CD14-positive monocyte (primary cell): Measurements from ENCODE around the gene POLR3G. TPM values are rescaled to one million over a fixed set of nuclear protein-coding genes. Genes with fewer than 3 reads are reported as not detected.

Experiments
- DNase-seq, 3 donors: peaks; one replicate each; pipeline ENCODE4 v3.0.0-alpha.2; 2011 to 2022
- H2AFZ ChIP-seq: 2 replicates; pipeline ENCODE4 v1.6.0; 2012; ENCODE audit warnings: mild to moderate bottlenecking, low read depth, low read length, inconsistent platforms; ENCODE audit not compliant: insufficient read depth, poor library complexity, severe bottlenecking
- H3K27ac ChIP-seq, 2 donors: 1 replicate in 1 of 2; 2 replicates in 1 of 2; pipeline ENCODE4 v1.5.1; 2012 to 2013; ENCODE audit warnings: low read length in 2 of 2, control low read depth in 1 of 2, inconsistent platforms in 1 of 2, low read depth in 1 of 2, mild to moderate bottlenecking in 1 of 2
- H3K27me3 ChIP-seq, 2 donors: one replicate each; pipeline versions ENCODE4 v1.6.0 to v1.6.1; 2011 to 2013; ENCODE audit warnings: low read length in 2 of 2; ENCODE audit not compliant: control insufficient read depth in 2 of 2, insufficient read depth in 2 of 2
- H3K36me3 ChIP-seq, 2 donors: replicated peaks in 1 of 2; 1 replicate in 1 of 2; 2 replicates in 1 of 2; pipeline versions ENCODE4 v1.5.1 to v1.6.1; 2012 to 2013; ENCODE audit warnings: low read length in 2 of 2, control low read depth in 1 of 2, inconsistent platforms in 1 of 2, mild to moderate bottlenecking in 1 of 2; ENCODE audit not compliant: insufficient read depth in 2 of 2, control insufficient read depth in 1 of 2
- H3K4me1 ChIP-seq, 2 donors: 1 replicate in 1 of 2; 2 replicates in 1 of 2; pipeline versions ENCODE4 v1.5.1 to v1.6.1; 2012 to 2013; ENCODE audit warnings: low read length in 2 of 2, control low read depth in 1 of 2, inconsistent platforms in 1 of 2, mild to moderate bottlenecking in 1 of 2, moderate library complexity in 1 of 2; ENCODE audit not compliant: insufficient read depth in 2 of 2, control insufficient read depth in 1 of 2
- H3K4me2 ChIP-seq: replicated peaks from 2 replicates; pipeline ENCODE3; 2012; ENCODE audit warnings: low read length, moderate library complexity, mild to moderate bottlenecking; ENCODE audit not compliant: poor library complexity, severe bottlenecking; ENCODE audit errors: extremely low read depth
- H3K4me3 ChIP-seq, 3 experiments: fragments of 200-600 bp in 1 of 3; sonication (generic) in 1 of 3; replicated peaks in 1 of 3; 1 replicate in 2 of 3; 2 replicates in 1 of 3; pipeline ENCODE4 v1.5.1; 2011 to 2013; ENCODE audit warnings: low read length in 3 of 3, mild to moderate bottlenecking in 3 of 3, control low read depth in 2 of 3, low read depth in 2 of 3, inconsistent platforms in 1 of 3, moderate library complexity in 1 of 3
- H3K79me2 ChIP-seq: 2 replicates; pipeline ENCODE4 v1.6.0; 2012; ENCODE audit warnings: mild to moderate bottlenecking, control low read depth, inconsistent platforms, low read length, moderate library complexity; ENCODE audit not compliant: insufficient read depth
- H3K9ac ChIP-seq: 2 replicates; pipeline ENCODE4 v1.6.0; 2017; ENCODE audit warnings: low read length, mild to moderate bottlenecking; ENCODE audit not compliant: insufficient read depth, poor library complexity, severe bottlenecking
- H3K9me3 ChIP-seq, 2 donors: replicated peaks in 1 of 2; 1 replicate in 1 of 2; 2 replicates in 1 of 2; pipeline versions ENCODE4 v1.5.1 to v1.6.1; 2012 to 2013; ENCODE audit warnings: low read length in 2 of 2, control low read depth in 1 of 2; ENCODE audit not compliant: control insufficient read depth in 1 of 2, insufficient read depth in 1 of 2
- H4K20me1 ChIP-seq: 2 replicates; pipeline ENCODE4 v1.6.0; 2012; ENCODE audit warnings: mild to moderate bottlenecking, low read length, control low read depth, moderate library complexity; ENCODE audit not compliant: insufficient read depth
- H3K27ac Mint-ChIP-seq, 7 donors: one replicate each; pipeline ENCODE4 v1.8.0; 2020; ENCODE audit warnings: mild to moderate bottlenecking in 7 of 7, mixed read lengths in 7 of 7, moderate library complexity in 6 of 7, inconsistent platforms in 2 of 7
- H3K27me3 Mint-ChIP-seq, 3 donors: one replicate each; pipeline ENCODE4 v1.8.0; 2021 to 2022; ENCODE audit warnings: low read depth in 3 of 3, mild to moderate bottlenecking in 3 of 3, mixed read lengths in 3 of 3, moderate library complexity in 3 of 3, inconsistent platforms in 1 of 3
- H3K36me3 Mint-ChIP-seq, 2 donors: one replicate each; pipeline ENCODE4 v1.8.0; 2020; ENCODE audit warnings: mixed read lengths in 2 of 2, inconsistent platforms in 1 of 2, mild to moderate bottlenecking in 1 of 2
- H3K4me1 Mint-ChIP-seq: one replicate; pipeline ENCODE4 v1.8.0; 2020; ENCODE audit warnings: mild to moderate bottlenecking, mixed read lengths
- H3K4me3 Mint-ChIP-seq, 2 donors: one replicate each; pipeline ENCODE4 v1.8.0; 2020; ENCODE audit warnings: mild to moderate bottlenecking in 2 of 2, mixed read lengths in 2 of 2, moderate library complexity in 1 of 2
- H3K9me3 Mint-ChIP-seq, 7 donors: one replicate each; pipeline ENCODE4 v1.8.0; 2020 to 2022; ENCODE audit warnings: mixed read lengths in 7 of 7, mild to moderate bottlenecking in 6 of 7, moderate library complexity in 6 of 7, inconsistent platforms in 2 of 7
- WGBS: methylation state at CpG from one replicate; pipeline ENCODE4 v1.1.5; 2013; ENCODE audit warnings: missing lambda C conversion rate; ENCODE audit not compliant: insufficient coverage; 5-methylcytosine and 5-hydroxymethylcytosine counted together
- intact Hi-C, 2 donors: fragments of 100-400 bp; cut with micrococcal nuclease; formaldehyde crosslinking; loops; one replicate each; pipeline versions ENCODE4 v1.15.0 to v1.15.1; 2023
- polyA plus RNA-seq, 3 donors: library from polyadenylated mRNA; depleted of rRNA in 1 of 3; unstranded in 2 of 3; stranded (reverse) in 1 of 3; fragments of 300-500 nt in 2 of 3; fragments of >200 nt in 1 of 3; fragmentation: Illumina TruSeq in 2 of 3; gene quantifications; 1 replicate in 2 of 3; 2 replicates in 1 of 3; pipeline ENCODE4 v1.2.3, GENCODE V29; 2012 to 2021
- TF ChIP-seq, protein P1 (sequence below): fragments of 200-600 bp; IDR thresholded peaks from one replicate; pipeline ENCODE4 v1.8.0; 2022; ENCODE audit warnings: antibody characterized with exemption, mild to moderate bottlenecking

The POLR3G gene
- polyA plus RNA-seq, 3 donors, result 0.07 to 0.36 (median 0.13) TPM

DNA sequence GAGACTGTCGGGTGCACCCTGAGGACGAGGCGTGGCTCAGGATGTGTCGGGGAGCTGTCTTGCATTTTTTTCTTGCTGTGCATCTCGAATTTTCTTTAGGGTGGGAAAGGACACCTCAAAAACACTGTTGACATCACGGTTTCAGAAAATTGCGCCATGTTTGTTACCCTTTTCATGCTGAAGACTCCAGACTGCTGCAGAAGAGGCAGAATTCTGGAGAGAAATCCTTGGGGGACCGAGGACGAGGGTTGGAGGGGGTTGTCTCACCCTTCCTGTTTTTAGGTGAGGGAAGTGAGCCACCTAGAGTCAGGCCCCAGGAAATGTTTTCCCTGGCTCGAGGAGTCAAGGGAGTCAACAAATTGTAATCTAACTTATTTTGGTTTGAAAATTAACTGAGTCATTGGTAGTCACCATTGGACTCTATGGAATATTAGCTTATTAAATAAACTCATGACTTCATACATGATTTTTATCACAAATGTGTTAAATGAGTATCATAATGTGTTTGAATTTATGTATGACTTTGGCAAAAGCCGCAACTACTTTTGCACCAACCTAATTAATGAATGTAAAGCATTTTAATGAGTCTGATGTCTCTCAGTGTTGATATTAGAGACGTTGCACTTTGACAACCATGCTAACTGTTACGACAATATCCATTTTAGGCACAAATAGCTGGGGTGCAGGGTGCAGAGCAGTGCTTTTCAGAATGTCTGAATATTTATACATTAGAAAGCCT is 55.4 kb downstream of the POLR3G start:
- H4K20me1 ChIP-seq, result no peaks in the 10 kb centered on the region
- Mint-ChIP-seq H3K36me3 (peaks cover 4 to 10% of the 10 kb centered on the region in 2 donors), H3K27me3 (peaks cover 0 to 3% (median 2%) of the 10 kb centered on the region in 3 donors), H3K27ac (peak overlapping the region; percentile 92 to 99 (median 98)), H3K4me3 (peak overlapping the region; percentile 98 to 99), H3K9me3 (no peaks in the 10 kb centered on the region), H3K4me1 (peaks cover 26% of the 10 kb centered on the region)
- peaks cover under 1 to 4% of the 10 kb centered on the region in 2 donors for H3K36me3 ChIP-seq
- peak overlapping the region; percentile 94 for H3K9ac ChIP-seq
- TF ChIP-seq, protein P1, sequence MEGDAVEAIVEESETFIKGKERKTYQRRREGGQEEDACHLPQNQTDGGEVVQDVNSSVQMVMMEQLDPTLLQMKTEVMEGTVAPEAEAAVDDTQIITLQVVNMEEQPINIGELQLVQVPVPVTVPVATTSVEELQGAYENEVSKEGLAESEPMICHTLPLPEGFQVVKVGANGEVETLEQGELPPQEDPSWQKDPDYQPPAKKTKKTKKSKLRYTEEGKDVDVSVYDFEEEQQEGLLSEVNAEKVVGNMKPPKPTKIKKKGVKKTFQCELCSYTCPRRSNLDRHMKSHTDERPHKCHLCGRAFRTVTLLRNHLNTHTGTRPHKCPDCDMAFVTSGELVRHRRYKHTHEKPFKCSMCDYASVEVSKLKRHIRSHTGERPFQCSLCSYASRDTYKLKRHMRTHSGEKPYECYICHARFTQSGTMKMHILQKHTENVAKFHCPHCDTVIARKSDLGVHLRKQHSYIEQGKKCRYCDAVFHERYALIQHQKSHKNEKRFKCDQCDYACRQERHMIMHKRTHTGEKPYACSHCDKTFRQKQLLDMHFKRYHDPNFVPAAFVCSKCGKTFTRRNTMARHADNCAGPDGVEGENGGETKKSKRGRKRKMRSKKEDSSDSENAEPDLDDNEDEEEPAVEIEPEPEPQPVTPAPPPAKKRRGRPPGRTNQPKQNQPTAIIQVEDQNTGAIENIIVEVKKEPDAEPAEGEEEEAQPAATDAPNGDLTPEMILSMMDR, result peak; percentile 69
- peak overlapping the region; percentile 80 to 96 for H3K27ac ChIP-seq
- H3K4me3 ChIP-seq, result peak overlapping the region; percentile 75 to 97 (median 89)
- peaks cover 40% of the 10 kb centered on the region for H3K79me2 ChIP-seq
- WGBS, result 12% methylated on average over 10 of the region's 13 CpGs
- peaks cover 15 to 34% of the 10 kb centered on the region in 2 donors for H3K4me1 ChIP-seq
- peak in 2 of 3 donors; percentile 66 to 74 for DNase-seq
- H3K4me2 ChIP-seq, result peak overlapping the region; percentile 86
- peak overlapping the region; percentile 95 for H2AFZ ChIP-seq
- H3K9me3 ChIP-seq, result no peaks in the 10 kb centered on the region
- intact Hi-C loops, result loop anchor here (2.0 to 10.0 kb wide), 4 partner anchors 53 to 118 kb away; no protein-coding TSS in a partner anchor
- H3K27me3 ChIP-seq, result no peaks in the 10 kb centered on the region

DNA sequence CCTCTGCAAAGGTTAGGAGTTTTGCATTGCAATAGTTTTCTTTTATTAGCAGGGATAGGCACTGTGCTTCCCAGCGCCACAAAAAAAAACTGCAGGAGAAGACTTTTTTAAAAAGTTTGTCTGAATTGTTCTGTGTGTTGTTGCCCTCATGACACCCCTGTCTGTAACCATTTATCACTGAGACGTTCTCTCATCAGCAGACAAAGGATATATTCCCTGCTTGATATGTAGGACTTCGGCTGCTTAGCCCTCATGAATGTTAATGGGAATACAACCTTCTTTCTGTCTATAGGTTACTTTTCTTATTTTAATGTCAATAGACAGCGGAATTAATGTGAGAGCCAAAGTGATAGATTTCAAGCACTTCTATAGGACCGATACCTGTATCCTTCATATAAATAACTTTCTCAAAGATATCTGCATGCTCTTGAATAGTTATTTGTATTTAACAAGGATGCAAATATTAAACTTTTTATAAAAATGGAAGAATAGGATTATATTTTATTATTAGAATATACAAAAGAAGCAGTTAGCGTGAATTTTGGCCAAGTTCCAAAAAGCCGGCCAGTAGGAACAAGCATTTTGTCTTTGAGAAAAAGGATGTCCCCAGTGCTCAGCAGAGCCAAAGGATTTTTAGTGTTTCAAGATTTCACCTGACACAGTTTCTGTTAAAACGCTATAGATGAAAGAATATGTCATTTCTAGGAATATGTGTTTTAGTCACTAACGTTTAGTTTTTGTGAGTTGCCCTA is 56.2 kb downstream of the POLR3G start:
- intact Hi-C loops, result no loop called here
- Mint-ChIP-seq H3K4me3 (no peak overlapping the region), H3K27me3 (peaks cover 3 to 5% (median 4%) of the 10 kb centered on the region in 3 donors), H3K36me3 (peaks cover 2 to 5% of the 10 kb centered on the region in 2 donors), H3K27ac (no peak overlapping the region), H3K4me1 (peaks cover 26% of the 10 kb centered on the region), H3K9me3 (no peaks in the 10 kb centered on the region)
- H3K79me2 ChIP-seq, result peaks cover 34% of the 10 kb centered on the region
- H2AFZ ChIP-seq, result no peak overlapping the region
- 100% methylated on average over 1 of the region's 9 CpGs for WGBS
- H3K9ac ChIP-seq, result no peak overlapping the region
- peak overlapping the region; percentile 86 for H3K4me2 ChIP-seq
- H3K4me1 ChIP-seq, result peaks cover 15 to 33% of the 10 kb centered on the region in 2 donors
- TF ChIP-seq, protein P1, result no peak
- H3K36me3 ChIP-seq, result no peaks in the 10 kb centered on the region
- H3K9me3 ChIP-seq, result no peaks in the 10 kb centered on the region
- no peaks in the 10 kb centered on the region for H4K20me1 ChIP-seq
- no peak overlapping the region for H3K27ac ChIP-seq
- H3K27me3 ChIP-seq, result no peaks in the 10 kb centered on the region
- no peak for DNase-seq
- H3K4me3 ChIP-seq, result peak overlapping the region in 1 of 3 experiments; percentile 97
